Activated B cell treated with CpG ODN at 0.5 μM for 24 hours (primary cell): ENCODE data around the gene PCDH9. TPM values are rescaled to one million over a fixed set of nuclear protein-coding genes. Genes with fewer than 3 reads are reported as not detected.

Experiments used
- ATAC-seq: fragments of 200-7000 bp; cut with Tn5 transposase; one replicate; pipeline ENCODE4 v1.10.0; 2021; ENCODE audit warnings: low read depth, mild to moderate bottlenecking, moderate library complexity
- CTCF ChIA-PET: fragments of 350-600 bp; sonication (Branson Sonifier 250); formaldehyde crosslinking; loops from one replicate; lab custom pipeline; 2021; ENCODE audit warnings: antibody characterized with exemption; lab: Charles Lee
- POLR2A ChIA-PET: fragments of 350-600 bp; sonication (Branson Sonifier 250); formaldehyde crosslinking; loops from one replicate; lab custom pipeline; 2021; ENCODE audit warnings: antibody characterized with exemption; lab: Charles Lee
- DNase-seq: peaks from one replicate; pipeline ENCODE4 v3.0.0; 2022
- H3K27ac Mint-ChIP-seq: one replicate; pipeline ENCODE4 v1.8.0; 2020; ENCODE audit warnings: mixed read lengths
- H3K27me3 Mint-ChIP-seq: one replicate; pipeline ENCODE4 v1.8.0; 2021; ENCODE audit warnings: mixed read lengths
- H3K36me3 Mint-ChIP-seq: one replicate; pipeline ENCODE4 v1.8.0; 2021; ENCODE audit warnings: low read depth, mixed read lengths
- H3K4me1 Mint-ChIP-seq: one replicate; pipeline ENCODE4 v1.8.0; 2021; ENCODE audit warnings: mixed read lengths
- H3K4me3 Mint-ChIP-seq: one replicate; pipeline ENCODE4 v1.8.0; 2020; ENCODE audit warnings: mild to moderate bottlenecking, mixed read lengths
- H3K9me3 Mint-ChIP-seq: one replicate; pipeline ENCODE4 v1.8.0; 2020; ENCODE audit warnings: mixed read lengths
- CTCF ChIP-seq: fragments of 200-600 bp; IDR thresholded peaks from one replicate; pipeline ENCODE4 v1.8.0; 2022; ENCODE audit warnings: antibody characterized with exemption, mild to moderate bottlenecking
- intact Hi-C: fragments of 100-400 bp; cut with micrococcal nuclease; formaldehyde crosslinking; loops from one replicate; pipeline ENCODE4 v1.15.1; 2024
- total RNA-seq: library from RNA; stranded (reverse); gene quantifications from 2 replicates; pipeline ENCODE4 v1.2.3, GENCODE V29; 2022

The PCDH9 gene
- total RNA-seq, 1 donor from 2014 or later: 6.4 TPM

GRCh38 chr13:66414066-66414800, 815.9 kb downstream of the PCDH9 start:
- Mint-ChIP-seq H3K36me3 (no peaks in the 10 kb centered on the region), H3K27me3 (no peaks in the 10 kb centered on the region), H3K9me3 (no peaks in the 10 kb centered on the region), H3K4me1 (no peaks in the 10 kb centered on the region), H3K4me3 (no peak overlapping the region), H3K27ac (no peak overlapping the region)
- no peak for ATAC-seq
- no peak for DNase-seq
- POLR2A ChIA-PET: no interaction called here
- intact Hi-C loops: no loop called here
- CTCF ChIA-PET: no interaction called here
- TF ChIP-seq CTCF: no peak

- TF ChIP-seq CTCF: no peak
- ATAC-seq: no peak
- H3K27me3 Mint-ChIP-seq: no peaks in the 10 kb centered on the region
- no peak overlapping the region for H3K4me3 Mint-ChIP-seq
- no peak overlapping the region for H3K27ac Mint-ChIP-seq
- intact Hi-C loops: no loop called here
- POLR2A ChIA-PET: no interaction called here
- no peaks in the 10 kb centered on the region for H3K36me3 Mint-ChIP-seq
- CTCF ChIA-PET: no interaction called here
- H3K4me1 Mint-ChIP-seq: no peaks in the 10 kb centered on the region
- H3K9me3 Mint-ChIP-seq: no peaks in the 10 kb centered on the region
- no peak for DNase-seq
Measured at GRCh38 chr13:66410314-66410713, 819.8 kb downstream of the PCDH9 start.

GRCh38 chr13:66409542-66409941, 820.6 kb downstream of the PCDH9 start:
- ATAC-seq (no peak), DNase-seq (no peak)
- Mint-ChIP-seq H3K9me3 (no peaks in the 10 kb centered on the region), H3K27me3 (no peaks in the 10 kb centered on the region), H3K4me3 (no peak overlapping the region), H3K36me3 (no peaks in the 10 kb centered on the region), H3K4me1 (no peaks in the 10 kb centered on the region), H3K27ac (no peak overlapping the region)
- no peak for TF ChIP-seq CTCF
- ChIA-PET POLR2A (no interaction called here), CTCF (no interaction called here)
- intact Hi-C loops: no loop called here

GRCh38 chr13:66407128-66407527, 823.0 kb downstream of the PCDH9 start:
- intact Hi-C loops: no loop called here
- POLR2A ChIA-PET: no interaction called here
- CTCF ChIA-PET: no interaction called here
- H3K27ac Mint-ChIP-seq: no peak overlapping the region
- no peaks in the 10 kb centered on the region for H3K9me3 Mint-ChIP-seq
- H3K4me1 Mint-ChIP-seq: no peaks in the 10 kb centered on the region
- DNase-seq (no peak), ATAC-seq (no peak)
- no peak for TF ChIP-seq CTCF
- no peak overlapping the region for H3K4me3 Mint-ChIP-seq
- no peaks in the 10 kb centered on the region for H3K27me3 Mint-ChIP-seq
- H3K36me3 Mint-ChIP-seq: no peaks in the 10 kb centered on the region

GRCh38 chr13:66405908-66406802, 824.0 kb downstream of the PCDH9 start:
- Mint-ChIP-seq H3K4me3 (no peak overlapping the region), H3K36me3 (no peaks in the 10 kb centered on the region), H3K4me1 (no peaks in the 10 kb centered on the region), H3K27me3 (no peaks in the 10 kb centered on the region), H3K9me3 (no peaks in the 10 kb centered on the region), H3K27ac (no peak overlapping the region)
- CTCF ChIA-PET: no interaction called here
- intact Hi-C loops: no loop called here
- no peak for TF ChIP-seq CTCF
- DNase-seq (no peak), ATAC-seq (no peak)
- POLR2A ChIA-PET: no interaction called here
